CD14-positive monocyte (primary cell): ENCODE data around the gene NFS1. TPM values are rescaled to one million over a fixed set of nuclear protein-coding genes. Genes with fewer than 3 reads are reported as not detected.

Experiments used
- DNase-seq, 3 donors: peaks; one replicate each; pipeline ENCODE4 v3.0.0-alpha.2; 2011 to 2022
- H2AFZ ChIP-seq: 2 replicates; pipeline ENCODE4 v1.6.0; 2012; ENCODE audit warnings: mild to moderate bottlenecking, low read depth, low read length, inconsistent platforms; ENCODE audit not compliant: insufficient read depth, poor library complexity, severe bottlenecking
- H3K27ac ChIP-seq, 2 donors: 1 replicate in 1 of 2; 2 replicates in 1 of 2; pipeline ENCODE4 v1.5.1; 2012 to 2013; ENCODE audit warnings: low read length in 2 of 2, control low read depth in 1 of 2, inconsistent platforms in 1 of 2, low read depth in 1 of 2, mild to moderate bottlenecking in 1 of 2
- H3K27me3 ChIP-seq, 2 donors: one replicate each; pipeline versions ENCODE4 v1.6.0 to v1.6.1; 2011 to 2013; ENCODE audit warnings: low read length in 2 of 2; ENCODE audit not compliant: control insufficient read depth in 2 of 2, insufficient read depth in 2 of 2
- H3K36me3 ChIP-seq, 2 donors: replicated peaks in 1 of 2; 1 replicate in 1 of 2; 2 replicates in 1 of 2; pipeline versions ENCODE4 v1.5.1 to v1.6.1; 2012 to 2013; ENCODE audit warnings: low read length in 2 of 2, control low read depth in 1 of 2, inconsistent platforms in 1 of 2, mild to moderate bottlenecking in 1 of 2; ENCODE audit not compliant: insufficient read depth in 2 of 2, control insufficient read depth in 1 of 2
- H3K4me1 ChIP-seq, 2 donors: 1 replicate in 1 of 2; 2 replicates in 1 of 2; pipeline versions ENCODE4 v1.5.1 to v1.6.1; 2012 to 2013; ENCODE audit warnings: low read length in 2 of 2, control low read depth in 1 of 2, inconsistent platforms in 1 of 2, mild to moderate bottlenecking in 1 of 2, moderate library complexity in 1 of 2; ENCODE audit not compliant: insufficient read depth in 2 of 2, control insufficient read depth in 1 of 2
- H3K4me2 ChIP-seq: replicated peaks from 2 replicates; pipeline ENCODE3; 2012; ENCODE audit warnings: low read length, moderate library complexity, mild to moderate bottlenecking; ENCODE audit not compliant: poor library complexity, severe bottlenecking; ENCODE audit errors: extremely low read depth
- H3K4me3 ChIP-seq, 3 experiments: fragments of 200-600 bp in 1 of 3; sonication (generic) in 1 of 3; replicated peaks in 1 of 3; 1 replicate in 2 of 3; 2 replicates in 1 of 3; pipeline ENCODE4 v1.5.1; 2011 to 2013; ENCODE audit warnings: low read length in 3 of 3, mild to moderate bottlenecking in 3 of 3, control low read depth in 2 of 3, low read depth in 2 of 3, inconsistent platforms in 1 of 3, moderate library complexity in 1 of 3
- H3K79me2 ChIP-seq: 2 replicates; pipeline ENCODE4 v1.6.0; 2012; ENCODE audit warnings: mild to moderate bottlenecking, control low read depth, inconsistent platforms, low read length, moderate library complexity; ENCODE audit not compliant: insufficient read depth
- H3K9ac ChIP-seq: 2 replicates; pipeline ENCODE4 v1.6.0; 2017; ENCODE audit warnings: low read length, mild to moderate bottlenecking; ENCODE audit not compliant: insufficient read depth, poor library complexity, severe bottlenecking
- H3K9me3 ChIP-seq, 2 donors: replicated peaks in 1 of 2; 1 replicate in 1 of 2; 2 replicates in 1 of 2; pipeline versions ENCODE4 v1.5.1 to v1.6.1; 2012 to 2013; ENCODE audit warnings: low read length in 2 of 2, control low read depth in 1 of 2; ENCODE audit not compliant: control insufficient read depth in 1 of 2, insufficient read depth in 1 of 2
- H4K20me1 ChIP-seq: 2 replicates; pipeline ENCODE4 v1.6.0; 2012; ENCODE audit warnings: mild to moderate bottlenecking, low read length, control low read depth, moderate library complexity; ENCODE audit not compliant: insufficient read depth
- H3K27ac Mint-ChIP-seq, 7 donors: one replicate each; pipeline ENCODE4 v1.8.0; 2020; ENCODE audit warnings: mild to moderate bottlenecking in 7 of 7, mixed read lengths in 7 of 7, moderate library complexity in 6 of 7, inconsistent platforms in 2 of 7
- H3K27me3 Mint-ChIP-seq, 3 donors: one replicate each; pipeline ENCODE4 v1.8.0; 2021 to 2022; ENCODE audit warnings: low read depth in 3 of 3, mild to moderate bottlenecking in 3 of 3, mixed read lengths in 3 of 3, moderate library complexity in 3 of 3, inconsistent platforms in 1 of 3
- H3K36me3 Mint-ChIP-seq, 2 donors: one replicate each; pipeline ENCODE4 v1.8.0; 2020; ENCODE audit warnings: mixed read lengths in 2 of 2, inconsistent platforms in 1 of 2, mild to moderate bottlenecking in 1 of 2
- H3K4me1 Mint-ChIP-seq: one replicate; pipeline ENCODE4 v1.8.0; 2020; ENCODE audit warnings: mild to moderate bottlenecking, mixed read lengths
- H3K4me3 Mint-ChIP-seq, 2 donors: one replicate each; pipeline ENCODE4 v1.8.0; 2020; ENCODE audit warnings: mild to moderate bottlenecking in 2 of 2, mixed read lengths in 2 of 2, moderate library complexity in 1 of 2
- H3K9me3 Mint-ChIP-seq, 7 donors: one replicate each; pipeline ENCODE4 v1.8.0; 2020 to 2022; ENCODE audit warnings: mixed read lengths in 7 of 7, mild to moderate bottlenecking in 6 of 7, moderate library complexity in 6 of 7, inconsistent platforms in 2 of 7
- CTCF ChIP-seq: fragments of 200-600 bp; IDR thresholded peaks from one replicate; pipeline ENCODE4 v1.8.0; 2022; ENCODE audit warnings: antibody characterized with exemption, mild to moderate bottlenecking
- WGBS: methylation state at CpG from one replicate; pipeline ENCODE4 v1.1.5; 2013; ENCODE audit warnings: missing lambda C conversion rate; ENCODE audit not compliant: insufficient coverage; 5-methylcytosine and 5-hydroxymethylcytosine counted together
- intact Hi-C, 2 donors: fragments of 100-400 bp; cut with micrococcal nuclease; formaldehyde crosslinking; loops; one replicate each; pipeline versions ENCODE4 v1.15.0 to v1.15.1; 2023
- polyA plus RNA-seq, 3 donors: library from polyadenylated mRNA; depleted of rRNA in 1 of 3; unstranded in 2 of 3; stranded (reverse) in 1 of 3; fragments of 300-500 nt in 2 of 3; fragments of >200 nt in 1 of 3; fragmentation: Illumina TruSeq in 2 of 3; gene quantifications; 1 replicate in 2 of 3; 2 replicates in 1 of 3; pipeline ENCODE4 v1.2.3, GENCODE V29; 2012 to 2021

Gene NFS1
- polyA plus RNA-seq, 3 donors, result 18.1 to 21.4 (median 19.2) TPM

GRCh38 chr20:35697696-35698297 lies 1.4 kb downstream of the NFS1 start:
- no peak for DNase-seq
- H3K4me1 ChIP-seq, result peaks cover 22 to 33% of the 10 kb centered on the region in 2 donors
- no peak for TF ChIP-seq CTCF
- peak overlapping the region in 1 of 3 experiments; percentile 94 for H3K4me3 ChIP-seq
- no peak overlapping the region for H3K27ac ChIP-seq
- H3K4me3 Mint-ChIP-seq, result peak overlapping the region; percentile 96 to 99
- peaks cover 32 to 47% of the 10 kb centered on the region in 2 donors for H3K36me3 Mint-ChIP-seq
- peak overlapping the region in 3 of 7 donors; percentile 21 to 91 (median 88) for H3K27ac Mint-ChIP-seq
- peak overlapping the region; percentile 97 for H3K4me2 ChIP-seq
- peaks cover 35% of the 10 kb centered on the region for H3K79me2 ChIP-seq
- H3K27me3 Mint-ChIP-seq, result peaks cover 0 to 3% (median 1%) of the 10 kb centered on the region in 3 donors
- H3K9me3 Mint-ChIP-seq, result no peaks in the 10 kb centered on the region
- no peaks in the 10 kb centered on the region for H3K27me3 ChIP-seq
- intact Hi-C loops, result loop anchor here in 1 of 2 donors (5.0 kb wide), 1 partner anchor 35 kb away; no protein-coding TSS in a partner anchor
- H3K9me3 ChIP-seq, result no peaks in the 10 kb centered on the region
- H3K4me1 Mint-ChIP-seq, result peaks cover 32% of the 10 kb centered on the region
- H3K9ac ChIP-seq, result no peak overlapping the region
- peaks cover 28% of the 10 kb centered on the region for H4K20me1 ChIP-seq
- peak overlapping the region; percentile 100 for H2AFZ ChIP-seq
- H3K36me3 ChIP-seq, result peaks cover 28 to 35% of the 10 kb centered on the region in 2 donors
- WGBS, result 88% methylated on average over 4 of the region's 9 CpGs

GRCh38 chr20:35695978-35696377 lies 3.2 kb downstream of the NFS1 start:
- peaks cover 0 to 3% (median 1%) of the 10 kb centered on the region in 3 donors for H3K27me3 Mint-ChIP-seq
- WGBS, result no CpG with 5 or more reads among the region's 4 CpGs
- H3K4me3 Mint-ChIP-seq, result no peak overlapping the region
- H3K36me3 ChIP-seq, result peaks cover 28 to 31% of the 10 kb centered on the region in 2 donors
- H3K4me1 ChIP-seq, result peaks cover 22 to 33% of the 10 kb centered on the region in 2 donors
- no peak overlapping the region for H3K9ac ChIP-seq
- peaks cover 12% of the 10 kb centered on the region for H4K20me1 ChIP-seq
- intact Hi-C loops, result loop anchor here in 1 of 2 donors (5.0 kb wide), 1 partner anchor 36 kb away; no protein-coding TSS in a partner anchor
- H3K36me3 Mint-ChIP-seq, result peaks cover 23 to 47% of the 10 kb centered on the region in 2 donors
- H3K4me2 ChIP-seq, result no peak overlapping the region
- no peak overlapping the region for H2AFZ ChIP-seq
- no peak for TF ChIP-seq CTCF
- H3K4me3 ChIP-seq, result no peak overlapping the region
- H3K27ac ChIP-seq, result no peak overlapping the region
- peak overlapping the region in 1 of 7 donors; percentile 55 for H3K27ac Mint-ChIP-seq
- no peaks in the 10 kb centered on the region for H3K9me3 Mint-ChIP-seq
- no peak for DNase-seq
- H3K27me3 ChIP-seq, result no peaks in the 10 kb centered on the region
- peaks cover 31% of the 10 kb centered on the region for H3K4me1 Mint-ChIP-seq
- peaks cover 35% of the 10 kb centered on the region for H3K79me2 ChIP-seq
- H3K9me3 ChIP-seq, result no peaks in the 10 kb centered on the region
